Femur (tissue), 1 donor: ENCODE measurements around the gene ZNF622.

Source experiments
- DNase-seq: peaks from one replicate; pipeline ENCODE4 v3.0.0-alpha.2; 2017

Gene ZNF622

DNA sequence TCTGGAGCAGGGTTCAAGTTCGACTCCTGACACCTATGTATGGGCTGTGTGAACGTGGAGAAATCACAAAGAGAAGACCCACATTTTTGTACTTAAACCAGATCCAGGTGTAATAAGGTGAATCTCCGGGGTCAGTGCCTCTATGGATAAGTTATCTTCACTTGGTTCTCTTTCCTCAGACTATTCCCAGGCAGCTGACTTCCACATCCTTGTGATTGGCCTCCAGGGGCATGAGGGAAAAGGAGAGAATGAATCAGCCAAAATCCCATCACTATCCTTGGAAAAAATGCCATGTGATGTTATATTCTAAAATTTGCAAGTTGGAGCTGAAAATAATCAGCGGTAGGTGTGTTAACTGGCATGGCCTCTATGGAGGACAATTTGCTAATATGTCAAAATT, 37.2 kb downstream of the ZNF622 start:
- DNase-seq = no peak

DNA sequence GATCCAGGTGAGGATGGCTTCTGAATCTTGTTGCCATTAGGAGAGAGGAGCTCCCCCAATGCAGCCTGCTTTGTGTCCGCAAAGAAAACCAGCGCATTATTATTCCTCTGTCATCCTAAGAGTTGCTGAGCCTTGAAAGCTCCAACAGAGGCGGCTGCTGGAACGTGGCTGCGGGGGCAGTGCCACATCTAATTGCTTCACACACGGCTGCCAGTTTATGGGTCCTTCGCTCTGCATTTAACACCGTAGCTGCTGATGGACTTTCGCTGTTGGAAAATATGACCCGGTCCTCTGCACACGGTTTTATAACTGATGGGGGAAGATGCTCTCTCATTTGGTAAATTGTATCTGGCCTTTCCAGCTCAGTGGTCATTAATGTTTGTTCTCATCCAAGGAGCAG, 38.0 kb downstream of the ZNF622 start:
- DNase-seq = no peak

DNA sequence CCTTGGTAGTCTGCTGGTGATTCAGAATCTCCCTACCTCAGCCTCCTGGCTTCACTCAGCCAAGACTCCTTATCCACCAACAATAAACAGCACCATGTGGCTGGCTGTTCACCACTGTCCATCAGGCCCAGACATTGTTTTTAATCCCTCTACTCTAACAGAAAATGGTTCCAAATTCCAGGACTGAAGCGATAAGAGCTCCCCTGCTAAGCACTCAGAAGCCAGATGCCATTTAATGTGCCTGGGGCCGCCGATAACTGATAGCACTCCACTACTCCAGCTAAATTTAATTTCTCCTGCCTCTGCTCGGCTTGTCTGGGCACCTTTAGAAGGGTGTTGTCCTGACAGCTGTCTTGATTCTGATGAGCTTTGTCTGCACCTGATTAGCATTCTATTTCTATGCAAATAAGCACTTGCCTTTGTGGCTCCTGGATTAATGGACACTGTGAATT, 47.1 kb downstream of the ZNF622 start:
- DNase-seq = no peak

DNA sequence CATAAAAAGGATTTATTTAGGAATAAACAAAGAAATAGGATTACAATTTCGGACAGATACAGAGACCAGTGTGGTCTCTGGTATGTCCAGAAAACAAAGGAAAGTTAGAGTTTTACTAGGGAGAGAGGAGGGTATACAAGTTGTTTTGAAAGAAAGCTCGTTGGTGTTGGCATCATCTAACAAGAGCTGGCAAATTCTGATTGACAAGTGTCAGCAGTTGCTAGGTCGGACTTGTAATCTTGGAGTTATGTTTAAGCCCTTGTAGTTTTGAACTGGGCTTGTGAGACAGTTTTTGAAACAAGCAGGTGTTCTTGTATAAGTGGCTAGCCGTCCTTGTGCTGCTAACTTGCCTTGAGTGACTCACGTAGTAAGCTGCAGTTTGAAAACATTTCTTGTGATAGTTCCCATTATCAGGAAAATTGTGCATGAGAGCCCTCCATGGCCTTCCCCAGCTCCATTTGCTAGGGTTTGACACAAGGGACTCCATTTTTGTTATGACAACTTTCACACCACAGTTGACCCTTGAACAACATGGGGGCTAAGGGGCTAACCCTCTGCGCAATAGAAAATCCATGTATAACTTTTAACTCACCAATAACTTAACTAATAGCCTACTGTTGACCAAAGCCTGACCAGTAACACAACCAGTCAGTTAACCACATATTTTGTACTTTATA, 48.1 kb downstream of the ZNF622 start:
- DNase-seq = no peak

DNA sequence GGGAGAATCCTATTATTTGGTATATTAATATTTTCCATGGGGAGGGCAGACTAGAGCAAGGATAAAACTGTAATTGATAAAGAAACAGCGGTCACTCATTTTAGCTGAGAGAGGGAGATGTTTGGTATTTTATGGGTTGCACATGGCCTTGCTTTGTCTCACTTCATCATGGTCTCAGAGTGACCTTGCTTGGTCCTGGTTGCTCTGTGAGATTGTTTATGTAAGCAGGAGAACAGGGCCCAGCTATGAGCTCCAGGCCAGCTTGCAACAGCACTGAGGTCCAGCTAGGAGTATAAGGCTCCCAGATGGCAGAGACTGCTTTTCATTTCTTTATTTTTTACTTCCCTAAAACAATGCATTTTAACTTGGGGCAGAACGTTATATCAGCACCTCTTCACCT, 50.7 kb downstream of the ZNF622 start:
- no peak for DNase-seq

DNA sequence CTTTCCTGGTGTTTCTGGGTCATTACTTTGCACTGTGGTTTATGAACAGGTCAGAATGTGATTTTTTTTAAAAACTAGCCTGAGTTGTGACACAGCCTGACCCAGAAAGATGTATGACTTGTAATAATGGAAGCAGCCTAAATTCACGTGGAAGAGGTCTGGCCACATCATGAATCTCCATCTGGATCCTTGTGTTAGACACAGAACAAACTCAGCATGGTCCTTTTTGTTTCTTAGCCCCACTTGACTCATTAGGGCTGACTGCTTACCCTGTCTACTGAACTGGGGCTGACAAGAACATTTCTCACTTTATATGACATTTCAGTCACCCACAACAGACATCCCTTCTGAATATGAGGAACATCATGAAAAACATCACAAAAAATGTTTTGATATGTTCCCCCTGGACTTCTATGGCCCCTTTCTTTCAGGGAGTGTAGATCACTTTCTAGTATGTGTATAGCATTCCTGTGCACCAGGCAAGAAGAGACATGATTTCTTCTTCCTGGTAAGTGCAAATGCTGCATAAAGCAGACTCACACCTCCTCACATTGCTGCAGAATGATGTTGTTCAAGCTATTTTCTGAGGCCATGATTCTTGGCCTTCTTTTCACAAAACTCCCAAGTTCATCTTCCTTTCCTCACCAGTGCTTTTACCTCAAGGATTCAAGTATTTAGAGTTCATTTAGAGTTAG, 52.3 kb downstream of the ZNF622 start:
- DNase-seq = no peak

DNA sequence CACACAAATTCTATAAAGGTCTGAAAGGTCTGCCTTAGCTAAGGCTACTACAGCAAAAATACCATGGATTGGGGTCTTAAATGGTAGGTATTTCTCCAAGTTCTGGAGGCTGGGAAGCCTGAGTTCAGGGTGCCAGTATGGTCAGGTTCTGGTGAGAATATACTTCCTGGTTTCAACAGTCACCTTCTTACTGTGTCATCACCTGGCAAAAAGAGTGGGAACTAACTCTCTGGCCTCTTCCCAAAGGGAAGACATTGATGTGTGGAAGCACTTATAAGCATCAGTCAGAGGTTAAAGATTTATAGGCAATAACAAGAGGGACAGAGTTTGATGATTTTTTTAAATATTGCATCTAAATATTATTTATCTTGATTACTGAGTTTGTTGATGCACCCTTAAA, 53.0 kb downstream of the ZNF622 start:
- DNase-seq = no peak

DNA sequence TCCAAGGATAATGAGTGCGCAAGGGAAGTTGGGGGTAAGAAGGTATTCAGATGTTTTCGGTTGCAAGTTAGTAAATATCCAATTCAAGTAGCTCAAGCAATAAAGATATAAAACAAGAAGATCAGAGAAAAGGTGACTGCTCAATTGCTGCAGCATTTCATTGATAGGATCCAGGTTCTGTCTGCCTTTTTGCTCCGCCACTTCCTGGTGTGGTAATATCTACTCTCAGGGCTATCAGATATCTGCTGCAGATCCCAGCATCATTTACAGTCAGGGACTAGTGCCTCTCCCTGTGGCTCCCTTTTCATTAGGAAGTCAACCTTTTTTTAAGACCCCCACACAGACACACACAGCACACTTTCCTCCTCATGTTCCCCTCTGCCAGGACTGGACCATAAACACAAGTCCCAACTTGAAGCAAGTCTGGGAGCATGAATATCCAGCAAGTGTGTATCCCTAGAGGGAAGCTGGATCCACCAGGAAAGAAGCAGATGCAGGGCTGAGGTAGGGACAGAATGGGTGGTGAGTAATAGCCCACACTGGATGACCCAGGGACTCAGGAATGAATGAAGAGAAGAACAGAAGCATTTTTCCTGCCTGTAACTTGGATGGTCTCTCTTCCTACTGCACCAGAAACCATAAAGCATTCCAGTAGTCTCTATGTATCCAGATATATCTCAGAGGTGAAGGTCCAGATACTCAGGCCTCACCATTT, 53.7 kb downstream of the ZNF622 start:
- DNase-seq = no peak

DNA sequence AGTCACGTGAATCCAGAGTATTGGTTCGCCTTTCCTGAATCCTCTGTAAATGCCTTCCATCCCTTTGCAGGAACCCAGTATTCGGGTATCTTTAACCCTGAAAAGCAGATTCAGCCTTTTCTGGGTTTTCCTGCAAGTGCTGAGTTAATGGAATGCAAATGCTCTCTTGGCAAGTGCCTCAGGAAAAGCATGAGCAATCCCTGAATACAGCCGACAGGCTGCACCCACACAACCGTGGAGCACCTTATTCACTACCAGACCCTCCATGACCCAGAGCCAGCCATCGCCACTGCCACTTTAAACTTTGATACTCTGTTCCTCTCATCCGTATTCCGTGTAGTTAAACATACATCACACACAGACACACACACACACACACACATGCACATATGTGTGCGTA, 54.4 kb downstream of the ZNF622 start:
- no peak for DNase-seq

DNA sequence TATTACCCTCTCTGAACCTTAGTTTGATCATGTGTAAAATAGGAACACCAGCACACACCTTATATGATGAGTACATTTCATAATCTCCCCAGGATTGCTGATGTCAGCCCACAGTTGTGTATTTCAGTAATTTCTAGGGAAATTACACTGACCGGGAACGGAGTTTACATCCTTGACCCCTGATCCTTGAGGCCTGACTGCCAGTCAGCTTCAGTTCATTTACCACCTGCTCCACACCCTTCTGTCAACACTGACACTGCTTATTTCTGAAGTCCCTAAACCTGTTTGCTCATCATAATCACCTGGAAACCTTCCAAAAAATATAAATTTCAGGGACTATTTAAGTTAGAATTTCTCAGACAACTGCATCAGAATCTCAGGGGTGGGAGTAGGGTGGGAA, 55.3 kb downstream of the ZNF622 start:
- no peak for DNase-seq

DNA sequence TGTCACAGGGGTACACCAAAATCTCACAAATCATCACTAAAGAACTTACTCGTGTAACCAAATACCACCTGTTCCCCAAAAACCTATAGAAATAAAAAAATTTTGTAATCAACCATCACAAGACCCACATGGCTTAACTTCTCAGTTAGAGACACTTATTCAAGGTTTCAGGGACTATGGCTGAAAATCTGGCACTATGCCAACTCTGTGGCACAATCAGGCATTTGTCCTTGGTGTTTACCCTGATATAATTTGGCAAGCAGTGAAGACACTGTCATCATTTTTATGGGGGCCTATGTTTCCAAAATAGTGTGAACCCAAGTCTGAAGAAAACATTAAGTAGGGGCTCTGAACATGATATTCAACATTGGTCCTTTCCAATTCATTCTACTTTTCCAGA, 59.0 kb downstream of the ZNF622 start:
- no peak for DNase-seq

DNA sequence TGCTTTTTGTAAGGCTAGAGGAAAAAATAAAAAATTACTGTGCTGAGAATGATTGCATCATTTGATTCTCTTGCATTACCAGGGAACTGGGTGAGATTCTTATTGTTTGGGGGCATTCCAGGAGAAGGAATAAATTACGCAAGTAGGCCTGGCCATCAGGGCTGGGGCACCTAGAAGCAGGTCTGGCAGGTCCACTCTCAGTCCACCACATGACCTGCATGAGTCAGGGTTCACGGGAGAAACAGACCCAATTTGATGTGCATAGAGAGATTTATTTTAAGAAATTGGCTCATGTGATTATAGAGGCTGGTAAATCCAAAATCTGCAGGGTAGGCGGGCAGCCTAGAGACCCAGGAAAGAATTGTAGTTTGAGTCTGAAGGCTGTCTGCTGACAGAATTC, 59.6 kb downstream of the ZNF622 start:
- no peak for DNase-seq
